HepG2 (cell line): ENCODE results near the gene NAP1L4. TPM values are rescaled to one million over a fixed set of nuclear protein-coding genes. Genes with fewer than 3 reads are reported as not detected.

Source experiments
- ATAC-seq: fragments of 200-7000 bp; cut with Tn5 transposase; 3 replicates; pipeline ENCODE4 v1.9.1; 2020; ENCODE audit warnings: mild to moderate bottlenecking, moderate library complexity
- BruUV-seq: library from RNA; stranded (reverse); fragments of 400-500 nt; replicated peaks from 2 replicates; lab custom pipeline; 2021; lab: Mats Ljungman, UMichigan
- CTCF ChIA-PET: fragments of 300-600 bp; formaldehyde crosslinking; extraction: SDS; loops from one replicate; lab custom pipeline; 2021; ENCODE audit warnings: low total read pairs, inconsistent platforms, low intra/inter-chr PET ratio; lab: Yijun Ruan, JAX
- POLR2A ChIA-PET: fragments of 350-600 bp; sonication (Branson Sonifier 250); formaldehyde crosslinking; loops from one replicate; lab custom pipeline; 2020; ENCODE audit warnings: antibody characterized with exemption, inconsistent platforms; lab: Yijun Ruan, JAX
- DNase-seq: peaks from one replicate; pipeline ENCODE4 v3.0.0-alpha.2; 2015; ENCODE audit warnings: low spot score
- FAIRE-seq: peaks from 3 replicates; lab custom pipeline; 2011; peaks lifted over from hg19 to GRCh38; lab: Jason Lieb, UNC
- H2AFZ ChIP-seq: one replicate; pipeline ENCODE4 v1.6.1; 2011; ENCODE audit warnings: low read length, inconsistent platforms
- H3K27ac ChIP-seq: fragments of 300-600 bp; 3 replicates; pipeline ENCODE4 v1.8.0; 2011; ENCODE audit warnings: mixed run types, mild to moderate bottlenecking, mixed read lengths, low read length, inconsistent platforms; ENCODE audit not compliant: insufficient read depth; ENCODE audit errors: extremely low read length
- H3K27me3 ChIP-seq, 2 experiments: fragments of 200-600 bp in 1 of 2; 2 replicates in 1 of 2; 3 replicates in 1 of 2; pipeline versions ENCODE4 v1.6.0 to v1.8.0; 2011; ENCODE audit warnings: low read length in 2 of 2, mild to moderate bottlenecking in 2 of 2, moderate library complexity in 2 of 2, inconsistent platforms in 1 of 2; ENCODE audit not compliant: insufficient read depth in 2 of 2, control insufficient read depth in 1 of 2
- H3K36me3 ChIP-seq, 2 experiments: fragments of 200-600 bp in 1 of 2; replicated peaks in 1 of 2; 2 replicates in 1 of 2; 3 replicates in 1 of 2; pipeline versions ENCODE4 v1.5.1 to v1.8.0; 2011; ENCODE audit warnings: low read length in 2 of 2, inconsistent platforms in 1 of 2; ENCODE audit not compliant: insufficient read depth in 2 of 2, control insufficient read depth in 1 of 2
- H3K4me1 ChIP-seq: 2 replicates; pipeline ENCODE4 v1.5.1; 2012; ENCODE audit warnings: low read length, inconsistent platforms; ENCODE audit not compliant: insufficient read depth
- H3K4me2 ChIP-seq: 2 replicates; pipeline ENCODE4 v1.6.0; 2011; ENCODE audit warnings: low read depth, low read length, inconsistent platforms
- H3K4me3 ChIP-seq, 3 experiments: fragments of 200-600 bp in 1 of 3; sonication (generic), shearing (Covaris generic) in 1 of 3; replicated peaks in 1 of 3; 2 replicates each; pipeline ENCODE4 v1.5.1; 2011 to 2016; ENCODE audit warnings: low read length in 3 of 3, inconsistent platforms in 2 of 3, low read depth in 2 of 3, mild to moderate bottlenecking in 2 of 3, control low read depth in 1 of 3, mixed read lengths in 1 of 3; ENCODE audit not compliant: insufficient read depth in 1 of 3
- H3K79me2 ChIP-seq: one replicate; pipeline ENCODE4 v1.6.1; 2011; ENCODE audit warnings: low read length, inconsistent platforms; ENCODE audit not compliant: insufficient read depth
- H3K9ac ChIP-seq: 2 replicates; pipeline ENCODE4 v1.6.0; 2011; ENCODE audit warnings: mild to moderate bottlenecking, low read depth, low read length, inconsistent platforms; ENCODE audit not compliant: insufficient read depth
- H3K9me3 ChIP-seq: 2 replicates; pipeline ENCODE4 v1.5.1; 2012; ENCODE audit warnings: mild to moderate bottlenecking, low read length
- H4K20me1 ChIP-seq: 2 replicates; pipeline ENCODE4 v1.6.0; 2011; ENCODE audit warnings: inconsistent platforms, mild to moderate bottlenecking, low read length, moderate library complexity; ENCODE audit not compliant: insufficient read depth
- DRAP1 ChIP-seq: IDR thresholded peaks from 2 replicates; pipeline ENCODE4 v1.6.1; 2016; ENCODE audit warnings: missing genetic modification reagents, missing compliant biosample characterization
- ELF4 ChIP-seq: sonication (generic); formaldehyde crosslinking; IDR thresholded peaks from 2 replicates; pipeline ENCODE4 v1.5.0; 2020; ENCODE audit warnings: missing genetic modification reagents, mild to moderate bottlenecking, moderate library complexity, borderline replicate concordance
- GZF1 ChIP-seq: sonication (generic); formaldehyde crosslinking; IDR thresholded peaks from 2 replicates; pipeline ENCODE4 v1.5.1; 2020; ENCODE audit warnings: mild to moderate bottlenecking, missing genetic modification reagents
- HNRNPUL1 ChIP-seq: fragments of 200-400 bp; formaldehyde crosslinking; IDR thresholded peaks from 2 replicates; pipeline ENCODE4 v1.6.1; 2017; ENCODE audit warnings: low read depth, mild to moderate bottlenecking, low read length, moderate library complexity
- MED8 ChIP-seq: sonication (generic); formaldehyde crosslinking; IDR thresholded peaks from 2 replicates; pipeline ENCODE4 v1.8.1; 2023; ENCODE audit warnings: mild to moderate bottlenecking, missing genetic modification reagents; ENCODE audit not compliant: insufficient replicate concordance
- MIXL1 ChIP-seq: IDR thresholded peaks from 2 replicates; pipeline ENCODE4 v1.6.1; 2016
- NAIF1 ChIP-seq: sonication (generic); formaldehyde crosslinking; IDR thresholded peaks from 2 replicates; pipeline ENCODE4 v1.5.0; 2020; ENCODE audit warnings: mild to moderate bottlenecking, missing genetic modification reagents, borderline replicate concordance
- SKIL ChIP-seq: sonication (generic); formaldehyde crosslinking; IDR thresholded peaks from 2 replicates; pipeline ENCODE4 v1.8.0; 2022; ENCODE audit warnings: missing genetic modification reagents, mild to moderate bottlenecking, moderate library complexity, borderline replicate concordance
- SNAPC5 ChIP-seq: sonication (generic); formaldehyde crosslinking; IDR thresholded peaks from 2 replicates; pipeline ENCODE4 v1.8.1; 2023; ENCODE audit warnings: mild to moderate bottlenecking, missing genetic modification reagents, borderline replicate concordance
- YEATS4 ChIP-seq: sonication (generic); formaldehyde crosslinking; IDR thresholded peaks from 2 replicates; pipeline ENCODE4 v1.4.0; 2020; ENCODE audit warnings: missing genetic modification reagents, borderline replicate concordance
- ZBTB38 ChIP-seq: sonication (generic); formaldehyde crosslinking; IDR thresholded peaks from 2 replicates; pipeline ENCODE4 v1.5.1; 2020; ENCODE audit warnings: mild to moderate bottlenecking, missing genetic modification reagents
- ZC3H4 ChIP-seq: sonication (generic); formaldehyde crosslinking; IDR thresholded peaks from 2 replicates; pipeline ENCODE4 v1.4.0; 2020; ENCODE audit warnings: missing genetic modification reagents, borderline replicate concordance
- ZFAT ChIP-seq: sonication (generic); formaldehyde crosslinking; conservative IDR thresholded peaks from 2 replicates; pipeline ENCODE4 v1.8.1; 2023; ENCODE audit warnings: missing genetic modification reagents, inconsistent platforms
- ZMYM4 ChIP-seq: sonication (generic); formaldehyde crosslinking; IDR thresholded peaks from 2 replicates; pipeline ENCODE4 v1.8.1; 2023; ENCODE audit warnings: mild to moderate bottlenecking, missing genetic modification reagents
- ZNF747 ChIP-seq: sonication (generic); formaldehyde crosslinking; IDR thresholded peaks from 2 replicates; pipeline ENCODE4 v1.8.1; 2023; ENCODE audit warnings: missing genetic modification reagents, mild to moderate bottlenecking, borderline replicate concordance
- ZNF772 ChIP-seq: sonication (generic); formaldehyde crosslinking; IDR thresholded peaks from 2 replicates; pipeline ENCODE4 v1.5.0; 2020; ENCODE audit warnings: mild to moderate bottlenecking, missing genetic modification reagents
- ZSCAN22 ChIP-seq: sonication (generic); formaldehyde crosslinking; IDR thresholded peaks from 2 replicates; pipeline ENCODE4 v1.4.0; 2020; ENCODE audit warnings: mild to moderate bottlenecking, missing genetic modification reagents
- WGBS: methylation state at CpG from one replicate; pipeline ENCODE4 v1.1.6; 2017; ENCODE audit warnings: low lambda C conversion rate; 5-methylcytosine and 5-hydroxymethylcytosine counted together
- in situ Hi-C: cut with HindIII; loops from 2 replicates; pipeline ENCODE4 v1.10.0; 2017; ENCODE audit warnings: low pct_unique_long_range_greater_than_20kb; ENCODE audit not compliant: extremely low pct_ligation_motif_present
- intact Hi-C: fragments of 100-400 bp; cut with micrococcal nuclease; formaldehyde crosslinking; loops from one replicate; pipeline ENCODE4 v1.10.0; 2022; ENCODE audit not compliant: unreplicated experiment
- polyA plus RNA-seq, 8 experiments: library from polyadenylated mRNA; depleted of rRNA in 3 of 8; stranded (reverse) in 7 of 8; unstranded in 1 of 8; fragments of >200 nt; fragmentation: Illumina TruSeq in 4 of 8; extraction: Trizol in 4 of 8; gene quantifications; 2 replicates each; pipeline versions ENCODE4 v1.2.1 to v1.2.3, GENCODE V29; 2011 to 2016; ENCODE audit warnings: low read depth in 4 of 8, missing spikeins in 1 of 8, mixed read lengths in 1 of 8; ENCODE audit not compliant: insufficient read depth in 1 of 8
- total RNA-seq, 5 experiments: library from RNA; depleted of rRNA; stranded (reverse); fragments of >200 nt; fragmentation: Illumina TruSeq; extraction: Trizol; gene quantifications; 2 replicates each; pipeline ENCODE4 v1.2.3, GENCODE V29; 2016; ENCODE audit warnings: low read depth in 1 of 5
- TF ChIP-seq, protein P1 (sequence below): IDR thresholded peaks from 2 replicates; pipeline ENCODE4 v1.6.1; 2016; ENCODE audit warnings: low read depth, control low read depth
- TF ChIP-seq, protein P2 (sequence below): sonication (generic); formaldehyde crosslinking; IDR thresholded peaks from 2 replicates; pipeline ENCODE4 v1.5.1; 2020; ENCODE audit warnings: missing genetic modification reagents, mild to moderate bottlenecking, borderline replicate concordance

NAP1L4 gene
- total and polyA plus RNA-seq, 2 of the 13 experiments (the other 11 are each of a cell fraction or from before 2014, with no cell fraction given), result 64.0 to 186 TPM

- TF ChIP-seq ZMYM4, result no peak
- TF ChIP-seq, protein P1, sequence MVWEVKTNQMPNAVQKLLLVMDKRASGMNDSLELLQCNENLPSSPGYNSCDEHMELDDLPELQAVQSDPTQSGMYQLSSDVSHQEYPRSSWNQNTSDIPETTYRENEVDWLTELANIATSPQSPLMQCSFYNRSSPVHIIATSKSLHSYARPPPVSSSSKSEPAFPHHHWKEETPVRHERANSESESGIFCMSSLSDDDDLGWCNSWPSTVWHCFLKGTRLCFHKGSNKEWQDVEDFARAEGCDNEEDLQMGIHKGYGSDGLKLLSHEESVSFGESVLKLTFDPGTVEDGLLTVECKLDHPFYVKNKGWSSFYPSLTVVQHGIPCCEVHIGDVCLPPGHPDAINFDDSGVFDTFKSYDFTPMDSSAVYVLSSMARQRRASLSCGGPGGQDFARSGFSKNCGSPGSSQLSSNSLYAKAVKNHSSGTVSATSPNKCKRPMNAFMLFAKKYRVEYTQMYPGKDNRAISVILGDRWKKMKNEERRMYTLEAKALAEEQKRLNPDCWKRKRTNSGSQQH (CRISPR knock-in tag), result no peak
- TF ChIP-seq, protein P2, sequence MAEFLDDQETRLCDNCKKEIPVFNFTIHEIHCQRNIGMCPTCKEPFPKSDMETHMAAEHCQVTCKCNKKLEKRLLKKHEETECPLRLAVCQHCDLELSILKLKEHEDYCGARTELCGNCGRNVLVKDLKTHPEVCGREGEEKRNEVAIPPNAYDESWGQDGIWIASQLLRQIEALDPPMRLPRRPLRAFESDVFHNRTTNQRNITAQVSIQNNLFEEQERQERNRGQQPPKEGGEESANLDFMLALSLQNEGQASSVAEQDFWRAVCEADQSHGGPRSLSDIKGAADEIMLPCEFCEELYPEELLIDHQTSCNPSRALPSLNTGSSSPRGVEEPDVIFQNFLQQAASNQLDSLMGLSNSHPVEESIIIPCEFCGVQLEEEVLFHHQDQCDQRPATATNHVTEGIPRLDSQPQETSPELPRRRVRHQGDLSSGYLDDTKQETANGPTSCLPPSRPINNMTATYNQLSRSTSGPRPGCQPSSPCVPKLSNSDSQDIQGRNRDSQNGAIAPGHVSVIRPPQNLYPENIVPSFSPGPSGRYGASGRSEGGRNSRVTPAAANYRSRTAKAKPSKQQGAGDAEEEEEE, result no peak
- TF ChIP-seq MED8, result no peak
- no peak for TF ChIP-seq ZSCAN22 (CRISPR knock-in tag)
- no peak for TF ChIP-seq ZFAT (CRISPR knock-in tag)
- no peak for TF ChIP-seq YEATS4 (CRISPR knock-in tag)
- TF ChIP-seq ZBTB38 (CRISPR knock-in tag), result no peak
- TF ChIP-seq MIXL1 (CRISPR knock-in tag), result no peak
- no peak for TF ChIP-seq ELF4
- TF ChIP-seq ZC3H4 (CRISPR knock-in tag), result no peak
- no peak for TF ChIP-seq NAIF1 (CRISPR knock-in tag)
- no peak for TF ChIP-seq GZF1 (CRISPR knock-in tag)
- TF ChIP-seq HNRNPUL1, result no peak
- TF ChIP-seq ZNF747 (CRISPR knock-in tag), result no peak
- TF ChIP-seq SNAPC5 (CRISPR knock-in tag), result no peak
- no peak for TF ChIP-seq SKIL
- no peak for TF ChIP-seq DRAP1 (CRISPR knock-in tag)
- TF ChIP-seq ZNF772, result no peak
- TF ChIP-seq, all 625 proteins: peak for 0
- no peak for ATAC-seq
- Histone ChIP-seq H4K20me1 (peaks cover 20% of the 10 kb centered on the region), H3K4me3 (no peak overlapping the region), H3K9ac (no peak overlapping the region), H3K27me3 (no peaks in the 10 kb centered on the region), H3K79me2 (peaks cover 7% of the 10 kb centered on the region), H3K4me1 (no peaks in the 10 kb centered on the region), H3K9me3 (no peaks in the 10 kb centered on the region), H3K36me3 (peaks cover 28 to 68% of the 10 kb centered on the region in 2 experiments; a peak in 4 of 5 replicates), H3K27ac (no peak overlapping the region), H2AFZ (no peak overlapping the region), H3K4me2 (no peak overlapping the region)
- no peak for FAIRE-seq
- in situ Hi-C loops (loop anchor here (5.0 kb wide), 1 partner anchor 51 kb away; no protein-coding TSS in a partner anchor), intact Hi-C loops (no loop called here)
- WGBS, result 96% methylated on average over 9 of the region's 9 CpGs
- BruUV-seq, result no TSS peak
- ChIA-PET CTCF (no interaction called here), POLR2A (no interaction called here)
- no peak for DNase-seq
These were observed 48.8 kb upstream of the NAP1L4 start for GRCh38 chr11:3040881-3041280.
